Nephron (organoid): Measurements from ENCODE around the gene OR5B21.

ENCODE experiments used
- H3K27ac Mint-ChIP-seq, 3 experiments: 2 replicates each; pipeline ENCODE4 v1.8.0; 2020; ENCODE audit warnings: mixed read lengths in 3 of 3, mild to moderate bottlenecking in 2 of 3, moderate library complexity in 1 of 3
- H3K27me3 Mint-ChIP-seq: 2 replicates; pipeline ENCODE4 v1.8.0; 2021; ENCODE audit warnings: low read depth, mild to moderate bottlenecking, moderate library complexity, mixed read lengths
- H3K36me3 Mint-ChIP-seq: 2 replicates; pipeline ENCODE4 v1.8.0; 2020; ENCODE audit warnings: low read depth, mixed read lengths
- H3K4me1 Mint-ChIP-seq: 2 replicates; pipeline ENCODE4 v1.8.0; 2020; ENCODE audit warnings: mixed read lengths
- H3K4me3 Mint-ChIP-seq, 3 experiments: 2 replicates each; pipeline ENCODE4 v1.8.0; 2020; ENCODE audit warnings: mild to moderate bottlenecking in 3 of 3, mixed read lengths in 3 of 3, moderate library complexity in 2 of 3
- H3K9me3 Mint-ChIP-seq: 2 replicates; pipeline ENCODE4 v1.8.0; 2020; ENCODE audit warnings: mixed read lengths
- CTCF ChIP-seq, 3 experiments: fragments of 200-600 bp; sonication (generic); IDR thresholded peaks; one replicate each; pipeline ENCODE4 v1.5.0; 2021; ENCODE audit warnings: antibody characterized with exemption in 3 of 3; ENCODE audit not compliant: unreplicated experiment in 3 of 3

Gene OR5B21

GRCh38 chr11:58509748-58510147, 1.8 kb upstream of the OR5B21 start:
- H3K4me3 Mint-ChIP-seq: no peak overlapping the region
- no peaks in the 10 kb centered on the region for H3K36me3 Mint-ChIP-seq
- H3K27me3 Mint-ChIP-seq: peaks cover 5% of the 10 kb centered on the region
- no peaks in the 10 kb centered on the region for H3K4me1 Mint-ChIP-seq
- no peak overlapping the region for H3K27ac Mint-ChIP-seq
- no peaks in the 10 kb centered on the region for H3K9me3 Mint-ChIP-seq
- no peak for TF ChIP-seq CTCF (IDR thresholded peaks at IDR 0.05; ENCODE audit: unreplicated experiment in 3 of 3)

GRCh38 chr11:58508814-58509213, 909 bp upstream of the OR5B21 start:
- H3K9me3 Mint-ChIP-seq: no peaks in the 10 kb centered on the region
- H3K27ac Mint-ChIP-seq: no peak overlapping the region
- H3K4me1 Mint-ChIP-seq: no peaks in the 10 kb centered on the region
- H3K27me3 Mint-ChIP-seq: peaks cover 5% of the 10 kb centered on the region
- TF ChIP-seq CTCF (IDR thresholded peaks at IDR 0.05; ENCODE audit: unreplicated experiment in 3 of 3): no peak
- no peak overlapping the region for H3K4me3 Mint-ChIP-seq
- H3K36me3 Mint-ChIP-seq: no peaks in the 10 kb centered on the region

GRCh38 chr11:58507355-58507754, 550 bp downstream of the OR5B21 start:
- no peaks in the 10 kb centered on the region for H3K9me3 Mint-ChIP-seq
- no peak overlapping the region for H3K27ac Mint-ChIP-seq
- no peaks in the 10 kb centered on the region for H3K36me3 Mint-ChIP-seq
- no peaks in the 10 kb centered on the region for H3K4me1 Mint-ChIP-seq
- H3K4me3 Mint-ChIP-seq: no peak overlapping the region
- peaks cover 5% of the 10 kb centered on the region for H3K27me3 Mint-ChIP-seq
- no peak for TF ChIP-seq CTCF (IDR thresholded peaks at IDR 0.05; ENCODE audit: unreplicated experiment in 3 of 3)

GRCh38 chr11:58506935-58507334, 970 bp downstream of the OR5B21 start:
- no peaks in the 10 kb centered on the region for H3K36me3 Mint-ChIP-seq
- H3K4me3 Mint-ChIP-seq: no peak overlapping the region
- H3K4me1 Mint-ChIP-seq: no peaks in the 10 kb centered on the region
- no peak for TF ChIP-seq CTCF (IDR thresholded peaks at IDR 0.05; ENCODE audit: unreplicated experiment in 3 of 3)
- peaks cover 5% of the 10 kb centered on the region for H3K27me3 Mint-ChIP-seq
- H3K27ac Mint-ChIP-seq: no peak overlapping the region
- H3K9me3 Mint-ChIP-seq: no peaks in the 10 kb centered on the region

GRCh38 chr11:58505849-58506248, 2.1 kb downstream of the OR5B21 start:
- Mint-ChIP-seq H3K27me3 (peaks cover 5% of the 10 kb centered on the region), H3K27ac (no peak overlapping the region), H3K4me1 (no peaks in the 10 kb centered on the region), H3K4me3 (no peak overlapping the region), H3K9me3 (no peaks in the 10 kb centered on the region), H3K36me3 (no peaks in the 10 kb centered on the region)
- no peak for TF ChIP-seq CTCF (IDR thresholded peaks at IDR 0.05; ENCODE audit: unreplicated experiment in 3 of 3)

- H3K4me1 Mint-ChIP-seq: no peaks in the 10 kb centered on the region
- H3K4me3 Mint-ChIP-seq: no peak overlapping the region
- no peaks in the 10 kb centered on the region for H3K36me3 Mint-ChIP-seq
- no peaks in the 10 kb centered on the region for H3K9me3 Mint-ChIP-seq
- peak overlapping the region in 2 of 3 experiments; percentile 12 to 80 for H3K27ac Mint-ChIP-seq
- H3K27me3 Mint-ChIP-seq: peaks cover 5% of the 10 kb centered on the region
- no peak for TF ChIP-seq CTCF (IDR thresholded peaks at IDR 0.05; ENCODE audit: unreplicated experiment in 3 of 3)
Measured at GRCh38 chr11:58504232-58504631, 3.7 kb downstream of the OR5B21 start.
